HEK293T (cell line): Measurements from ENCODE around the gene PARD6B.

Source experiments
- ARNT ChIP-seq: fragments of 450-650 bp; IDR thresholded peaks from 2 replicates; pipeline ENCODE4 v1.6.1; 2017; ENCODE audit warnings: mild to moderate bottlenecking
- BHLHE40 ChIP-seq: fragments of 450-650 bp; IDR thresholded peaks from 2 replicates; pipeline ENCODE4 v1.6.1; 2016; ENCODE audit warnings: mild to moderate bottlenecking, moderate library complexity, borderline replicate concordance
- FOXK2 ChIP-seq: fragments of 450-650 bp; IDR thresholded peaks from 2 replicates; pipeline ENCODE4 v1.6.1; 2016; ENCODE audit warnings: mild to moderate bottlenecking
- FOXM1 ChIP-seq: fragments of 450-650 bp; IDR thresholded peaks from 2 replicates; pipeline ENCODE4 v1.6.1; 2017; ENCODE audit warnings: mild to moderate bottlenecking, borderline replicate concordance
- SP1 ChIP-seq: fragments of 450-650 bp; IDR thresholded peaks from 2 replicates; pipeline ENCODE4 v1.6.1; 2017
- SUZ12 ChIP-seq: fragments of 450-650 bp; IDR thresholded peaks from 2 replicates; pipeline ENCODE4 v1.6.1; 2016; ENCODE audit warnings: mild to moderate bottlenecking
- TARDBP ChIP-seq: fragments of 450-650 bp; IDR thresholded peaks from 2 replicates; pipeline ENCODE4 v1.6.1; 2016

DNA sequence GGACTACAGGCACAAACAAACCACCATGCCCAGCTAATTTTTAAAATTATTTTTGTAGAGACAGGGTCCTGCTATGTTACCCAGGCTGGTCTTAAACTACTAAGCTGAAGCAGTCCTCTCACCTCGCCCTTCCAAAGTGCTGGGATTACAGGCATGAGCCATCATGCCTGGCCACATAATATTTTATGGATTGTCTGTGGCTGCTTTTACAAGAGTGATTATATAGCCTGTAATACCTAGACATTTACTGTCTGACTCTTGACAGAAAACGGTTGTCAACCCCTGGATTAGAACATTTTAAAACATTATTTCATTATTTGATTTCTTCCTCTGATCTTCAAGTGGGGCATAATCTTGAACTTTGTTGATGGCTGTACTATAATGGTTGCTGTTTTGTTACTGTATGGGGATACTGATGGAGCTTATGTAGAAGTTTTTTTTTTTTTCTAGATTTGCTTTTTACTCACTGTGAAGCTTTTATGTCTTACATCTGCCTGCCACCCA, 14.3 kb downstream of the PARD6B start:
- TF ChIP-seq SP1 (no peak), FOXM1 (no peak), SUZ12 (no peak), TARDBP (no peak), FOXK2 (no peak), ARNT (no peak), BHLHE40 (no peak)
